LNCaP clone FGC (cell line): ENCODE data around the gene PPFIA1.
A peak's percentile ranks its signal among the peaks of the same experiment; 100 is the strongest.

ENCODE experiments used
- DNase-seq: peaks from one replicate; pipeline ENCODE4 v3.0.0-alpha.2; 2011; ENCODE audit warnings: low read depth
- H3K4me3 ChIP-seq: 2 replicates; pipeline ENCODE4 v1.5.1; 2011; ENCODE audit warnings: mild to moderate bottlenecking, low read depth, low read length, control low read depth
- TF ChIP-seq, protein P1 (sequence below): IDR thresholded peaks from 2 replicates; pipeline ENCODE4 v1.5.1; 2012; ENCODE audit warnings: mild to moderate bottlenecking; ENCODE audit not compliant: control insufficient read depth, insufficient read depth; ENCODE audit errors: extremely low read depth

The PPFIA1 gene

DNA sequence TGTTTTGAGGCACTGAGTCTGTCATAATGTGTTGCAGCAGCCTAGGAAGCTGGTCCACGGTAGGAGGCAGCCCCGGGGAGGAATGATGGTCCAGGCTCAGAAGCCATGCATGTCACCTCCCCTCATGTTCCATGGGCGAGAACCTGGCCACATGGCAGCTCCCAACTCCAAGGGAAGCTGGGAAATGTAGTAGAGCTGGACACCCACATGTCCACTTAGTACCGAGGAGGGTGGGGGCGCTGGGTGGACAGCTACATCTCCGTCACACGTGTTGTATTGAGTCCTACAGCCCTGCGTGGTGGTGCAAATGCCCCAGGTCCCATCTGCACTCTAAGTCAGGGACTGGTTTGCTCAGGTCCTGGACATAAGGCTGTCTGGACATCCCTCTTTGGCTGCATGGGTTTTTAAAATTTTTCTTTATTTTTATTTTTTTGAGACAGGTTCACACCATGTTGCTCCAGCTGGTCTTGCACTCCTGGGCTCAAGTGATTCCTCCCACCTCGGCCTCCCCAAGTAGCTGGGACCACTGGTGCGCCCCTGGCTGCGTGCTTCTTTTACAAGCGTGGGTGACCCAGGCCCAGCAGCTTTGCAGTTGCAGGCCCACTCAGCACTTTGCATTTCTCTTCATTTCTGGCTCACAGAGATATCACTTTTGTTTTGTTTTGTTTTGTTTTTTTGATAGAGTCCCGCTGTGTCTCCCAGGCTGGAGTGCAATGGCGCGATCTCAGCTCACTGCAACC, 123.9 kb downstream of the PPFIA1 start:
- TF ChIP-seq, protein P1, sequence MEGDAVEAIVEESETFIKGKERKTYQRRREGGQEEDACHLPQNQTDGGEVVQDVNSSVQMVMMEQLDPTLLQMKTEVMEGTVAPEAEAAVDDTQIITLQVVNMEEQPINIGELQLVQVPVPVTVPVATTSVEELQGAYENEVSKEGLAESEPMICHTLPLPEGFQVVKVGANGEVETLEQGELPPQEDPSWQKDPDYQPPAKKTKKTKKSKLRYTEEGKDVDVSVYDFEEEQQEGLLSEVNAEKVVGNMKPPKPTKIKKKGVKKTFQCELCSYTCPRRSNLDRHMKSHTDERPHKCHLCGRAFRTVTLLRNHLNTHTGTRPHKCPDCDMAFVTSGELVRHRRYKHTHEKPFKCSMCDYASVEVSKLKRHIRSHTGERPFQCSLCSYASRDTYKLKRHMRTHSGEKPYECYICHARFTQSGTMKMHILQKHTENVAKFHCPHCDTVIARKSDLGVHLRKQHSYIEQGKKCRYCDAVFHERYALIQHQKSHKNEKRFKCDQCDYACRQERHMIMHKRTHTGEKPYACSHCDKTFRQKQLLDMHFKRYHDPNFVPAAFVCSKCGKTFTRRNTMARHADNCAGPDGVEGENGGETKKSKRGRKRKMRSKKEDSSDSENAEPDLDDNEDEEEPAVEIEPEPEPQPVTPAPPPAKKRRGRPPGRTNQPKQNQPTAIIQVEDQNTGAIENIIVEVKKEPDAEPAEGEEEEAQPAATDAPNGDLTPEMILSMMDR: no peak
- no peak overlapping the region for H3K4me3 ChIP-seq
- no peak for DNase-seq

DNA sequence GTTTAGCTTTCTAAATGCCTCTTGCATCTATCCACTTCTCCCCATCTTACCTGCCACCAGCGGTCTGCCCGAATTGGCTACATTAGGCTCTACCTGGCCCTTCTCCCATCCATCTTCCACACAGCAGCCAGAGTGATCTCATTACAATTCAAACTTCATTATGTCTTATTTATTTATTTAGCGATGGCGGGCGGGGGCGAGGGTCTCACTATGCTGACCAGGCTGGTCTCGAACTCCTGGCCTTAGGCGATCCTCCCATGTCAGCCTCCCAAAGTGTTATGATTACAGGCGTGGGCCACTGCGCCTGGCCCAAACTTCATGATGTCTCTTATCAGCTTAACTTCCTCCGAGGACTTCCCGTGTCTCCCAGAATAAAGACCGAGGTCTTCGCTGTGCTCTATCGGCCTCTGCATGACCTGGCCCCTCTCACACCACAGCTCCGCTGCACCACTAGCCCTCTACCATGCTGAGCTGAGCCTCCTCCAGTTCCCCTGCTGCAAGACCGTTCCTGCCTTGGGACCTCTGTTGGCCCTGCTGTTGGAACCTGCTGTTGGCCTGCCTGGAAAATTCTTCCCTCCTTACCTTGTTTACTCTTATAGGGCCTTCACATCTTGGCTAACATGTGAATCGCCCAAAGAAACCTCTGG, 127.0 kb downstream of the PPFIA1 start:
- H3K4me3 ChIP-seq: peak overlapping the region; percentile 91
- peak; percentile 19 for DNase-seq
- TF ChIP-seq, protein P1: no peak

DNA sequence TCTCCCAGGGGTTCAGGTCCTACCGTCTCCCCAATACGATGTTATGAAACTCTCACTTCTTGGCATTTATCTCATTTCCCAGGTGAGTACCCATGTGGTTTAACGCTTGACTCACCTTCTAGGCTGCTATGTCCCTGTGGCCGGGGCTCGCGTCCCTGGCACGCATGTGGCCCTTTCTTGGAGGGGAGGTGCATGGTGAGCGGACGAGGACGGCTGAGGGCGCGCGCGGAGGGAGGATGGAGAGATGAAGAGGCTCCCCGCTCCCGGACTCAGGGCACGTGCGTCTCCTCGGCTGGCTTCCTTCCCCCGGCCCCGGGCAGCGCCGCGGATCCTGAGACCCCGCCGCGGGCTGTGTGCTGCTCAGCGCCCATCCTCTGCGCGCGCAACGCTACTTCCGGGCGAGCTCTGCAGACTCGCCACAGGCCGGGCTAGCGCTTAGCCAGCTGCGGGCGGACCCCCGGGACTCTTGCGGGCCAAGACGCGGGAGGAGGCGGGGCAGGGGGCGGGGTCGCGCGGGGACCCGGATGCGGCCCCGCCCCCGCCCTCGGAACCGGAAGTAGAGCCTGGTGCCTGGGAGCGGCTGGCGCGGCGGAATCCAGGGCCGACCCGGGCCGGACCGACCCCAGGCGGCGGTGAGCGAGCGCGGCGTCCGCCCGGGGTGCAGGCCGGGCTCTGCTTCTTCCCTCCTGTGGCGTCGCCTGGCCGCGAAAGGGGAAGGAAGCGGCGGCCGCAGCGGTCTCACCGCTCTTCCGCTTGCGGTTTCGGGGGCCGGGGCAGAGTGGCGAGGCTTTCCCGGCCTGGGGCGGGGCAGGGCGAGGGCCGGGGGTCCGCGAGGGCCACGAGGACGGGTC, 127.7 kb downstream of the PPFIA1 start, which contains the start of gene CTTN:
Gene CTTN (plus strand): TSS at position 547 of the 851 bp plus-strand sequence. CDS start 8,769 bp downstream, outside the sequence.
- peak within 1 kb of the TSS; percentile 91 for H3K4me3 ChIP-seq

GRCh38 chr11:70398834-70399680, 128.6 kb downstream of the PPFIA1 start:
- peak overlapping the region; percentile 91 for H3K4me3 ChIP-seq
- TF ChIP-seq, protein P1: no peak
- DNase-seq: no peak

More for the DNA sequence above, 127.7 kb downstream of the PPFIA1 start, which contains the start of gene CTTN:
- TF ChIP-seq, protein P1: no peak
- peak; percentile 52 for DNase-seq

GRCh38 chr11:70399681-70400112, 129.2 kb downstream of the PPFIA1 start:
- peak overlapping the region; percentile 91 for H3K4me3 ChIP-seq
- TF ChIP-seq, protein P1: no peak
- DNase-seq: no peak

GRCh38 chr11:70400643-70401042, 130.2 kb downstream of the PPFIA1 start:
- H3K4me3 ChIP-seq: no peak overlapping the region
- no peak for DNase-seq

More at GRCh38 chr11:70400643-70401042, 130.2 kb downstream of the PPFIA1 start:
- TF ChIP-seq, protein P1: no peak
